Prostate gland (tissue), 2 donors: Measurements from ENCODE around the gene CYP3A4.

Experiments used
- CTCF ChIP-seq, 4 experiments: fragments of 200-600 bp in 2 of 4; fragments of 450-650 bp in 2 of 4; sonication (generic) in 2 of 4; IDR thresholded peaks; 1 replicate in 3 of 4; 2 replicates in 1 of 4; pipeline ENCODE4 v1.5.1; 2016 to 2019; ENCODE audit warnings: antibody characterized with exemption in 4 of 4, mild to moderate bottlenecking in 2 of 4, moderate library complexity in 2 of 4
- POLR2A ChIP-seq: fragments of 450-650 bp; IDR thresholded peaks from one replicate; pipeline ENCODE4 v1.6.1; 2016; ENCODE audit warnings: antibody characterized with exemption, mild to moderate bottlenecking
- POLR2AphosphoS5 ChIP-seq: sonication (generic); formaldehyde crosslinking; IDR thresholded peaks from one replicate; pipeline ENCODE4 v1.6.1; 2017; ENCODE audit warnings: antibody characterized with exemption

GRCh38 chr7:99788554-99788953 is 4.6 kb upstream of the CYP3A4 start:
- TF ChIP-seq CTCF (IDR thresholded peaks at IDR 0.05) (no peak), POLR2AphosphoS5 (no peak), POLR2A (no peak)
